HepG2 (cell line): ENCODE measurements around the gene TMEM144. TPM values are rescaled to one million over a fixed set of nuclear protein-coding genes. Genes with fewer than 3 reads are reported as not detected.

Experiments
- ATAC-seq: fragments of 200-7000 bp; cut with Tn5 transposase; 3 replicates; pipeline ENCODE4 v1.9.1; 2020; ENCODE audit warnings: mild to moderate bottlenecking, moderate library complexity
- BruUV-seq: library from RNA; stranded (reverse); fragments of 400-500 nt; replicated peaks from 2 replicates; lab custom pipeline; 2021; lab: Mats Ljungman, UMichigan
- CTCF ChIA-PET: fragments of 300-600 bp; formaldehyde crosslinking; extraction: SDS; loops from one replicate; lab custom pipeline; 2021; ENCODE audit warnings: low total read pairs, inconsistent platforms, low intra/inter-chr PET ratio; lab: Yijun Ruan, JAX
- POLR2A ChIA-PET: fragments of 350-600 bp; sonication (Branson Sonifier 250); formaldehyde crosslinking; loops from one replicate; lab custom pipeline; 2020; ENCODE audit warnings: antibody characterized with exemption, inconsistent platforms; lab: Yijun Ruan, JAX
- DNase-seq: peaks from one replicate; pipeline ENCODE4 v3.0.0-alpha.2; 2015; ENCODE audit warnings: low spot score
- FAIRE-seq: peaks from 3 replicates; lab custom pipeline; 2011; peaks lifted over from hg19 to GRCh38; lab: Jason Lieb, UNC
- H2AFZ ChIP-seq: one replicate; pipeline ENCODE4 v1.6.1; 2011; ENCODE audit warnings: low read length, inconsistent platforms
- H3K27ac ChIP-seq: fragments of 300-600 bp; 3 replicates; pipeline ENCODE4 v1.8.0; 2011; ENCODE audit warnings: mixed run types, mild to moderate bottlenecking, mixed read lengths, low read length, inconsistent platforms; ENCODE audit not compliant: insufficient read depth; ENCODE audit errors: extremely low read length
- H3K27me3 ChIP-seq, 2 experiments: fragments of 200-600 bp in 1 of 2; 2 replicates in 1 of 2; 3 replicates in 1 of 2; pipeline versions ENCODE4 v1.6.0 to v1.8.0; 2011; ENCODE audit warnings: low read length in 2 of 2, mild to moderate bottlenecking in 2 of 2, moderate library complexity in 2 of 2, inconsistent platforms in 1 of 2; ENCODE audit not compliant: insufficient read depth in 2 of 2, control insufficient read depth in 1 of 2
- H3K36me3 ChIP-seq, 2 experiments: fragments of 200-600 bp in 1 of 2; replicated peaks in 1 of 2; 2 replicates in 1 of 2; 3 replicates in 1 of 2; pipeline versions ENCODE4 v1.5.1 to v1.8.0; 2011; ENCODE audit warnings: low read length in 2 of 2, inconsistent platforms in 1 of 2; ENCODE audit not compliant: insufficient read depth in 2 of 2, control insufficient read depth in 1 of 2
- H3K4me1 ChIP-seq: 2 replicates; pipeline ENCODE4 v1.5.1; 2012; ENCODE audit warnings: low read length, inconsistent platforms; ENCODE audit not compliant: insufficient read depth
- H3K4me2 ChIP-seq: 2 replicates; pipeline ENCODE4 v1.6.0; 2011; ENCODE audit warnings: low read depth, low read length, inconsistent platforms
- H3K4me3 ChIP-seq, 3 experiments: fragments of 200-600 bp in 1 of 3; sonication (generic), shearing (Covaris generic) in 1 of 3; replicated peaks in 1 of 3; 2 replicates each; pipeline ENCODE4 v1.5.1; 2011 to 2016; ENCODE audit warnings: low read length in 3 of 3, inconsistent platforms in 2 of 3, low read depth in 2 of 3, mild to moderate bottlenecking in 2 of 3, control low read depth in 1 of 3, mixed read lengths in 1 of 3; ENCODE audit not compliant: insufficient read depth in 1 of 3
- H3K79me2 ChIP-seq: one replicate; pipeline ENCODE4 v1.6.1; 2011; ENCODE audit warnings: low read length, inconsistent platforms; ENCODE audit not compliant: insufficient read depth
- H3K9ac ChIP-seq: 2 replicates; pipeline ENCODE4 v1.6.0; 2011; ENCODE audit warnings: mild to moderate bottlenecking, low read depth, low read length, inconsistent platforms; ENCODE audit not compliant: insufficient read depth
- H3K9me3 ChIP-seq: 2 replicates; pipeline ENCODE4 v1.5.1; 2012; ENCODE audit warnings: mild to moderate bottlenecking, low read length
- H4K20me1 ChIP-seq: 2 replicates; pipeline ENCODE4 v1.6.0; 2011; ENCODE audit warnings: inconsistent platforms, mild to moderate bottlenecking, low read length, moderate library complexity; ENCODE audit not compliant: insufficient read depth
- ATF7 ChIP-seq, 2 experiments: fragments of 450-650 bp in 1 of 2; sonication (generic) in 1 of 2; formaldehyde crosslinking in 1 of 2; IDR thresholded peaks; 2 replicates each; pipeline versions ENCODE4 v1.4.0 to v1.6.1; 2016 to 2020; ENCODE audit warnings: antibody characterized with exemption in 1 of 2, mild to moderate bottlenecking in 1 of 2, missing genetic modification reagents in 1 of 2
- GZF1 ChIP-seq: sonication (generic); formaldehyde crosslinking; IDR thresholded peaks from 2 replicates; pipeline ENCODE4 v1.5.1; 2020; ENCODE audit warnings: mild to moderate bottlenecking, missing genetic modification reagents
- HNRNPK ChIP-seq: fragments of 200-400 bp; formaldehyde crosslinking; IDR thresholded peaks from 2 replicates; pipeline ENCODE4 v1.6.1; 2018; ENCODE audit warnings: low read length, low read depth, moderate library complexity, mild to moderate bottlenecking; ENCODE audit not compliant: poor library complexity, severe bottlenecking
- HNRNPLL ChIP-seq: fragments of 200-400 bp; formaldehyde crosslinking; IDR thresholded peaks from 2 replicates; pipeline ENCODE4 v1.6.1; 2017; ENCODE audit warnings: mild to moderate bottlenecking, low read depth, low read length; ENCODE audit not compliant: poor library complexity, severe bottlenecking
- ISX ChIP-seq: sonication (generic); formaldehyde crosslinking; conservative IDR thresholded peaks from 2 replicates; pipeline ENCODE4 v1.5.0; 2020; ENCODE audit warnings: missing genetic modification reagents
- KLF6 ChIP-seq: IDR thresholded peaks from 2 replicates; pipeline ENCODE4 v1.8.0; 2016; ENCODE audit warnings: missing biosample characterization, missing genetic modification reagents
- KMT2B ChIP-seq: IDR thresholded peaks from 2 replicates; pipeline ENCODE4 v1.6.1; 2016; ENCODE audit warnings: missing genetic modification reagents, missing compliant biosample characterization
- NCOR1 ChIP-seq: fragments of 200-600 bp; sonication (generic); IDR thresholded peaks from 2 replicates; pipeline ENCODE4 v1.7.0; 2017; ENCODE audit warnings: antibody characterized with exemption, low read length, borderline replicate concordance
- NFIC ChIP-seq: IDR thresholded peaks from 2 replicates; pipeline ENCODE4 v1.6.1; 2012; ENCODE audit warnings: mild to moderate bottlenecking, low read length, inconsistent platforms
- RELA ChIP-seq: sonication (generic); formaldehyde crosslinking; IDR thresholded peaks from 2 replicates; pipeline ENCODE4 v1.4.0; 2020; ENCODE audit warnings: missing genetic modification reagents
- ZFP1 ChIP-seq: IDR thresholded peaks from 2 replicates; pipeline ENCODE4 v1.6.1; 2016
- ZNF34 ChIP-seq: sonication (generic); formaldehyde crosslinking; IDR thresholded peaks from 2 replicates; pipeline ENCODE4 v1.4.0; 2020; ENCODE audit warnings: mild to moderate bottlenecking, missing genetic modification reagents, borderline replicate concordance
- ZNF382 ChIP-seq: sonication (generic); formaldehyde crosslinking; IDR thresholded peaks from 2 replicates; pipeline ENCODE4 v1.5.0; 2020; ENCODE audit warnings: missing genetic modification reagents, mild to moderate bottlenecking, borderline replicate concordance
- ZNF44 ChIP-seq: sonication (generic); formaldehyde crosslinking; IDR thresholded peaks from 2 replicates; pipeline ENCODE4 v1.5.1; 2020; ENCODE audit warnings: mild to moderate bottlenecking, missing genetic modification reagents
- ZNF724P ChIP-seq: sonication (generic); formaldehyde crosslinking; IDR thresholded peaks from 2 replicates; pipeline ENCODE4 v1.8.0; 2022; ENCODE audit warnings: missing genetic modification reagents, borderline replicate concordance
- ZNF788 ChIP-seq: sonication (generic); formaldehyde crosslinking; IDR thresholded peaks from 2 replicates; pipeline ENCODE4 v1.5.0; 2020; ENCODE audit warnings: mild to moderate bottlenecking, missing genetic modification reagents, borderline replicate concordance
- WGBS: methylation state at CpG from one replicate; pipeline ENCODE4 v1.1.6; 2017; ENCODE audit warnings: low lambda C conversion rate; 5-methylcytosine and 5-hydroxymethylcytosine counted together
- in situ Hi-C: cut with HindIII; loops from 2 replicates; pipeline ENCODE4 v1.10.0; 2017; ENCODE audit warnings: low pct_unique_long_range_greater_than_20kb; ENCODE audit not compliant: extremely low pct_ligation_motif_present
- intact Hi-C: fragments of 100-400 bp; cut with micrococcal nuclease; formaldehyde crosslinking; loops from one replicate; pipeline ENCODE4 v1.10.0; 2022; ENCODE audit not compliant: unreplicated experiment
- polyA plus RNA-seq, 8 experiments: library from polyadenylated mRNA; depleted of rRNA in 3 of 8; stranded (reverse) in 7 of 8; unstranded in 1 of 8; fragments of >200 nt; fragmentation: Illumina TruSeq in 4 of 8; extraction: Trizol in 4 of 8; gene quantifications; 2 replicates each; pipeline versions ENCODE4 v1.2.1 to v1.2.3, GENCODE V29; 2011 to 2016; ENCODE audit warnings: low read depth in 4 of 8, missing spikeins in 1 of 8, mixed read lengths in 1 of 8; ENCODE audit not compliant: insufficient read depth in 1 of 8
- total RNA-seq, 5 experiments: library from RNA; depleted of rRNA; stranded (reverse); fragments of >200 nt; fragmentation: Illumina TruSeq; extraction: Trizol; gene quantifications; 2 replicates each; pipeline ENCODE4 v1.2.3, GENCODE V29; 2016; ENCODE audit warnings: low read depth in 1 of 5

The TMEM144 gene
- total and polyA plus RNA-seq, 2 of the 13 experiments (the other 11 are each of a cell fraction or from before 2014, with no cell fraction given), result 10.9 to 12.3 TPM

DNA sequence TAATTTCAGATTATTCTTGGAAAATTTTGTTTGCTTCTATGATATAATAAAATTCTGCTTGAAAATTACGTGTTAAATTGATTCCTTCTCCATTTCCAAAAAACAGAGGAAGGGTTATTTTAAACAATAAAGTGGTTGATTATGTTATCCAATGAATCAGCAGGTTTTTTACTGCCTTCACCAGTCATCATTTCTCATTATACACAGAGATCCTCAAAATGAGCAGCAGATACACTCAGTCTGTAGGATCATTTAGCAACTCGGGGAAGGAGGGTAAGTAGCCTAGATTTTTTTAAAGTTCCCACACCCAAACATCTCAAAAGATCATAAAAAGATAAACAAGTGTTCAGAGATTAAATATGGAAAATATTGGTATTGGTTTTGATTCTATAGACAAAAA lies 6.8 kb upstream of the TMEM144 start:
- no TSS peak for BruUV-seq
- CTCF ChIA-PET, result no interaction called here

DNA sequence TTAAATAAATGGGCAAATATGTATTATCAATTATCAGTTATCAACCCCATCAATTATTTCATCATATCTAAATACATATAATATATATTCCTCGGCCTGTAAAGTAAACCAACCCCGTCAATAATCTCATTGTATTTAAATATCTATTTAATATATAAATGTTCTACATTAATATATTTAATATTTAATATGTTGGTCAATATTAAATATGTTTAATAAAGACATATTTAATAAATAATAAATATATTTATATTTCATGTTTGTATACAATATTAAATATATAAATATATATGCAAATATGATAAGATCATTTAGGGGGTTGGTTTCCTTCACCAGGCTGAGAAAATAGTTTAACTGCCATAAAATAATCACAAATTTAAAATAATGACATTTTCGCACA lies 6.4 kb upstream of the TMEM144 start:
- no peak overlapping the region for H3K4me3 ChIP-seq
- H3K36me3 ChIP-seq, result peaks cover 4 to 9% of the 10 kb centered on the region in 2 experiments; a peak in 4 of 5 replicates
- H3K9me3 ChIP-seq, result no peaks in the 10 kb centered on the region
- ATAC-seq, result no peak
- WGBS, result 94% methylated on average over 3 of the region's 3 CpGs
- in situ Hi-C loops (no loop called here), intact Hi-C loops (no loop called here)
- H3K79me2 ChIP-seq, result no peaks in the 10 kb centered on the region
- H4K20me1 ChIP-seq, result no peaks in the 10 kb centered on the region
- H2AFZ ChIP-seq, result no peak overlapping the region
- no peak overlapping the region for H3K9ac ChIP-seq
- H3K27me3 ChIP-seq, result no peaks in the 10 kb centered on the region
- CTCF ChIA-PET, result no interaction called here
- FAIRE-seq, result no peak
- no peak overlapping the region for H3K27ac ChIP-seq
- no peak for TF ChIP-seq KLF6 (CRISPR knock-in tag)
- no peak for TF ChIP-seq ZFP1
- no peak for TF ChIP-seq HNRNPK
- no peak for TF ChIP-seq ZNF724P (CRISPR knock-in tag)
- no peak overlapping the region for H3K4me2 ChIP-seq
- H3K4me1 ChIP-seq, result peaks cover 9% of the 10 kb centered on the region; the same call in 1 of the 2 replicates
- POLR2A ChIA-PET, result no interaction called here
- no peak for DNase-seq
- no TSS peak for BruUV-seq

More for the DNA sequence above, 6.8 kb upstream of the TMEM144 start:
- FAIRE-seq (no peak), ATAC-seq (no peak), DNase-seq (no peak)
- Histone ChIP-seq H3K4me3 (no peak overlapping the region), H2AFZ (no peak overlapping the region), H3K9ac (no peak overlapping the region), H3K27ac (no peak overlapping the region), H3K4me2 (no peak overlapping the region), H3K4me1 (peaks cover 9% of the 10 kb centered on the region; the same call in 1 of the 2 replicates), H4K20me1 (no peaks in the 10 kb centered on the region), H3K27me3 (no peaks in the 10 kb centered on the region), H3K36me3 (peaks cover 4 to 9% of the 10 kb centered on the region in 2 experiments; a peak in 4 of 5 replicates), H3K79me2 (no peaks in the 10 kb centered on the region), H3K9me3 (no peaks in the 10 kb centered on the region)
- POLR2A ChIA-PET, result no interaction called here
- in situ Hi-C loops (no loop called here), intact Hi-C loops (no loop called here)
- WGBS, result 89% methylated on average over 2 of the region's 2 CpGs
- TF ChIP-seq ZNF788 (CRISPR knock-in tag) (no peak), NCOR1 (no peak), NFIC (no peak), ATF7 (IDR thresholded peaks at IDR 0.05) (no peak), ATF7 (CRISPR knock-in tag; IDR thresholded peaks at IDR 0.05) (no peak), KMT2B (CRISPR knock-in tag) (no peak), ZNF44 (CRISPR knock-in tag) (no peak), ISX (no peak), RELA (CRISPR knock-in tag) (no peak), GZF1 (CRISPR knock-in tag) (no peak), ZNF34 (CRISPR knock-in tag) (no peak), ZNF382 (CRISPR knock-in tag) (no peak), HNRNPLL (no peak)
